Umbilical cord (tissue), 2 donors: ENCODE measurements around the gene RNF144A. TPM values are rescaled to one million over a fixed set of nuclear protein-coding genes. Genes with fewer than 3 reads are reported as not detected.

Experiments used
- DNase-seq: peaks from one replicate; pipeline ENCODE4 v3.0.0-alpha.2; 2015; ENCODE audit warnings: low spot score
- total RNA-seq: library from RNA; depleted of rRNA; stranded (reverse); fragments of >200 nt; gene quantifications from one replicate; pipeline ENCODE4 v1.2.3, GENCODE V29; 2014; ENCODE audit warnings: low replicate concordance; ENCODE audit not compliant: insufficient read depth

The RNF144A gene
- total RNA-seq, 1 donor from 2014 or later, result 5.8 TPM

- DNase-seq, result no peak
Observed at GRCh38 chr2:7007488-7007845, 90.3 kb downstream of the RNF144A start.

GRCh38 chr2:7007846-7008741, 90.9 kb downstream of the RNF144A start:
- DNase-seq, result peak; percentile 56

- DNase-seq, result no peak
Observed at GRCh38 chr2:7009207-7009911, 92.1 kb downstream of the RNF144A start.

- peak; percentile 60 for DNase-seq
Observed at GRCh38 chr2:7010391-7011054, 93.3 kb downstream of the RNF144A start.

- DNase-seq, result peak; percentile 61
Observed at GRCh38 chr2:7011356-7012083, 94.3 kb downstream of the RNF144A start.

- no peak for DNase-seq
Observed at GRCh38 chr2:7012141-7012764, 95.0 kb downstream of the RNF144A start.

GRCh38 chr2:7013471-7014160, 96.4 kb downstream of the RNF144A start:
- no peak for DNase-seq

- peak; percentile 50 for DNase-seq
Observed at GRCh38 chr2:7014174-7014640, 97.0 kb downstream of the RNF144A start.

GRCh38 chr2:7015007-7015950, 98.1 kb downstream of the RNF144A start:
- DNase-seq, result no peak

- DNase-seq, result no peak
Observed at GRCh38 chr2:7016148-7016547, 98.9 kb downstream of the RNF144A start.

- DNase-seq, result no peak
Observed at GRCh38 chr2:7016601-7017211, 99.5 kb downstream of the RNF144A start.

GRCh38 chr2:7017671-7018281, 100.6 kb downstream of the RNF144A start:
- no peak for DNase-seq

- DNase-seq, result peak; percentile 42
Observed at GRCh38 chr2:7018282-7018701, 101.1 kb downstream of the RNF144A start.

- no peak for DNase-seq
Observed at GRCh38 chr2:7018767-7019166, 101.6 kb downstream of the RNF144A start.

GRCh38 chr2:7019191-7019590, 102.0 kb downstream of the RNF144A start:
- DNase-seq, result no peak

GRCh38 chr2:7020059-7020458, 102.8 kb downstream of the RNF144A start:
- no peak for DNase-seq

GRCh38 chr2:7020468-7020867, 103.3 kb downstream of the RNF144A start:
- no peak for DNase-seq

GRCh38 chr2:7020939-7021470, 103.8 kb downstream of the RNF144A start:
- DNase-seq, result no peak
